C1 segment of cervical spinal cord (tissue), 14 donors: Measurements from ENCODE around the gene ABCD3.

Experiments
- DNase-seq, 14 donors: peaks; one replicate each; lab custom pipeline; 2025; lab: John Stamatoyannopoulos, UW

ABCD3 gene

DNA sequence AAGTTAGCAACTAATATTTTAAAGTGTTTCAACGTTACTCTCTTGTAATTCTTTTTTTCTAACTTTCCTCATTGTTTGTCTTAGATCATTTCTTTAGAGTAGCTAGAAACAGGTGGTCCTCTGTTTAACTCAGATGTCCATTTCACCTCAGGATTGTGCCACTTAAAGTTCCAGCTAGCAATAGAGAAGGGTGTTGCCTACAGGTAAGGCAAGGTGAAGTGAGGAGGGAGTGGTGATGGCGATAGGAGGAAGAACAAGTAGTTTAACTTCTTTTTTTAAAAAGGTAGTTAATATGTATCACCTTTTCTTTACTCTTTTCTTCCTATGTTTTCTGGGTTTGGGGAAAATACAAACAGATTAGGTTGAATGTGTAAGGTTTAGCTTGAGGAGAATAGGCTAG, 44.4 kb downstream of the ABCD3 start:
- DNase-seq: no peak

DNA sequence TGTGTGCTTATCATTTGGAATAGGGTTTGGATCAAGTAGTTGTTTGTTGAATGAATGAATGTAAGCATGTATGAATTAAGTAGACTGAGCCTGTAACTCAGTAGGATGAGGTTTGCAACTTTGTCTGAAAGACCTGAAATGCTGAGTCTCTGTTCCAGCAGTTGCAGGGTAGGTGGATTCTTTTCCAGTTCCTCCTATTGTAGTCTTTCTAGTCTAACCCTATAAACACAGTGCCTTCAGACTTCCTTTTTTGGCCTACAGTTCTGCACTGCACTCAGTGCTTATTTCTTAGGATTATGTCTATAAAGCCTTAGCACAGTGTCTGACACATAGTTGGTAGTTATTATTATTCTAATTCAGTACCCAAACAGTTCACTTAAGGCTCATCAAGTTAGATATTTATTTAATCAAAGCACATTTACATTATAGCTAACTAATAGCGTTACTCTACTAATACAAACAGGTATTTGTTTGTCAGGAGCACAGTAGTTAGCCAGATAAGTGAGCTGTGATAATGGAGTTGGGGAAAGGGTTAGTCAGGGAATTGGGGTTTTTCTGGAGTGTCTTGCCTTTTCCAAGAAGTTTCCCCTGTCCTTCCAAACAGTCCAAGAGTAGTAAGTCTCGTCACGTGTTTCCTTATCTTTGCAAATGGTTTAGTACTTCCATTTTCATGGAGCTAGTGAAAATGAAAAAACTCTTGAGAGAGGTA, 45.0 kb downstream of the ABCD3 start:
- no peak for DNase-seq

DNA sequence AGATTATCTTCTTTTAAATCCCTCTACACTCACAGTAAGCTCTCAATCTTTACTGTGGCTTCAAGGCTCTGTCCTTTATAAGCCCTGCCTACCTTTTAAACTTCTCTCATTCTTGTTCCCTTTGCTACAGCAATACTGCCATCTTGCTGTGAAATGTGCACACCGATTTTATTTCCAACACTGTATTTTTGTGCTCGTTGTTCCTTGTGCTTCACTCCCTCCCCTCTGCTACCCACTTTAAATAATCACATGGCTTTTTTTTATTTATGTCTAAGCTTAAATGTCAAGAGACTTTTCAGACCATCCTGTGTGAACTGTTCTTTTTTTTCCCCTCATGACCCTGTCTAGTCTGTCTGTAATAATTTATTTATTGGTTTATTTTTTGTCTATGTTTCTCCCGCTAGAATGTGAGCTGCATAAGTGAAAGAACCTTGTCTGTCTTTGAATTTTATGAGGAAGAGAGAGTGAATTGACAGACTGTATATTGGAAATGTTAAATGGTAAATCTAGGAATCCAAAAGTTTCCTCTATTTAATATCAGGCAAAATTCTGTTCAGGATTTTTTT, 45.7 kb downstream of the ABCD3 start:
- no peak for DNase-seq

- no peak for DNase-seq
These were observed 50.5 kb downstream of the ABCD3 start for GRCh38 chr1:94468708-94469107.

DNA sequence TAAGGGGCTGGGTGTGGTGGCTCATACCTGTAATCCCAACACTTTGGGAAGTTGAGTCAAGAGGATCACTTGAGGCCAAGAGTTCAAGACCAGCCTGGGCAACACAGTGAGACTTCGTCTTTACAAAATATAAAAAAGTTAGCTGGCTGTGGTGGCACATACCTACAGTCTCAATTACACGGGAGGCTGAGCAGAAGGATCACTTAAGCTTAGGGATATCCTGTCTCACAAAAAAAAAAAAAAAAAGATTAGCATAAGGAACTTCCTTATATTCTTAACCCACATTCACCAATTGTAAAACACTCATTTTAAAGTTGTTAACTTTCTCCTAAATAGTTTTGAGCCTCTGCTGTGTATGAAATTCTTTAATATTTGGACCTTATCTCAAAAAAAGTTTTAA, 53.1 kb downstream of the ABCD3 start:
- no peak for DNase-seq

GRCh38 chr1:94475232-94475631, 57.0 kb downstream of the ABCD3 start:
- DNase-seq: no peak

DNA sequence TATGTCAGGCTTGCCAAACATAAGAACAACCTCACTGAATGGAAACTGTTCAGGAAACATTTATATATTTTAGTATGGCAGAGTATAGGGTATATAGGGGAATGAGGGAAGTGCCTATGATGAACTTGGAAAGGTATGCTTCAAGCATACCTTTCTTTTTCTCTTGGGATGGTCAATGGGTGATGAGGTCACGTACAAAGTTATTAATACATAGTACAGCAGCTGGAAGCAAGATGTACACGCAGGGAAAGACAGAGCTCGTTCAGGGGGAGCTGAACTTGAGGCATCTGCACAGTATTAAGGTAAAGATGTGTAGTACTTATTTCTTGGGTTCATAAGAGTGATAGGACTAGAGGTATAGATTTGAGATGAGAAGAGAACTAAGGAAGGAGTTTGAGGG, 61.5 kb downstream of the ABCD3 start:
- DNase-seq: no peak

DNA sequence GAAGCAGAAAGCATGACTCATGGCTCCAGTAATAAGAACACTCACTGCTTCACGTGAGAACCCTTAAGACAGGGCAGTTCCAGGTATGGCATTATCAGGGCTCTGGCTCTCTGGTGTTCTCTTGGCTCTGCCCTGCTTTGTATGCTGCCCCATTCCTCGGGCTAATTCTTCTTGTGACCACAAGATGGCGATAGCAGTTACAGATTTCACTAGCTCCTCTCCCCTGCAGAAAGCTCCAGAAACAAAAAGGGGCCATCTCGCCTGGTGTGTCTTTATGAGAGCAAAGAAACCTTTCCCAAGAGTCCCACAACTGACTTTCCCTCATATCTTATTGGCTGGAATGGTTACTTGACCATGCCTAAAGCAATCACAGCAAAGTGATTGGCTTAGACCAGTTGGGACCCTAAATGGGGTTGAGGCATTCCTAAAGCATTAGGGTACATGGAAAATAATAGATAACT, 63.3 kb downstream of the ABCD3 start:
- DNase-seq: peak in 12 of 14 donors; percentile 1 to 64 (median 34)

GRCh38 chr1:94486990-94487389, 68.8 kb downstream of the ABCD3 start:
- DNase-seq: no peak

GRCh38 chr1:94490556-94490955, 72.4 kb downstream of the ABCD3 start:
- DNase-seq: no peak

DNA sequence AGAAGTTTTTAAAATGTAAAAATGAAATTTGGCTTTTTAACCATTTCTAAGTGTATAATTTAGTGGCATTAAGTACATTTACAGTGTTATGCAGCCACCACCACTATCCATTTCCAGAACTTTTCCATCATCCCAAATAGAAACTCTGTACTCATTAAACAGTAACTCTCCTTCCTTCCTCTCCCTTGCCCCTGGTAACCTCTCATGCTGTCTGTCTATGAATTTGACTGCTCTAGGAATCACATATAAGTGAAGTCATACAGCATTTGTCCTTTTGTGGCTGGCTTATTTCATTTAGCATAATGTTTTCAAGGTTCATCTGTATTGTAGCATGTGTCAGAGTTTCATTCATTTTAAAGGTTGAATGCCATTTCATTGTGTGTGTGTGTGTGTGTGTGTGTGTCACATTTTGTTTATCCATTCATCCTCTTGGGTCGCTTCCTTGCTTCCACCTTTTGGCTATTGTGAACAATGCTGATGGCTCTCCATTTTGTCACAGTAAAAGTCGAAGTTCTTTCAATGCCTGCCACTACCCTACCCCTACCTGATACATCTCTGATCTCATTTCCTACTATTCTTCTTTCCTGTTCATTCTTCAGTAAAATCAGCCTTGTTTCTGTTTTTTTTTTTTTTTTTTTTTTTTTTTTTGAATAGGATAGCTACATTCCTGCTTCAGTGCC, 78.0 kb downstream of the ABCD3 start:
- DNase-seq: no peak

GRCh38 chr1:94501426-94501825, 83.2 kb downstream of the ABCD3 start:
- DNase-seq: no peak

GRCh38 chr1:94501935-94502334, 83.7 kb downstream of the ABCD3 start:
- DNase-seq: peak in 1 of 14 donors; percentile 30

GRCh38 chr1:94503153-94503552, 85.0 kb downstream of the ABCD3 start:
- no peak for DNase-seq

DNA sequence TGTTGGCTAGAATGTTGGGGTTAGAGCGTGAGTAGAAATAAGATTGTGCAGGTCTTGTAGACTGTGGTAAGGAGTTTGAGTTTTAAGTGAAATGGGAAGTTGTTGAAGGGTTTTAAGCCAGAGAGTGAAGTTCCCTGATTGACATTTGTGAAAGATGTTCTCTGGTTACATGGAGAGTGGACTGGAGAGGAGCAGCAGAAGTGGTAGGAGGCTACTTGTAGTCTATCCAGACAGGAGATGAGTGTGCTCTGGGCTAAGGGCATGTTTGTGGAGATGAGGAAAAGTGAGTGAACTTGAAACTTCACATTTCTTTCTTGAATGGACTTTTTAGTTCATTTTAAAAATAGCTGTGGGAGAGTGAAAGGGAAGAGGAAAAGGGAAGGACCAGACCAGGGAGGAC, 86.4 kb downstream of the ABCD3 start:
- no peak for DNase-seq

GRCh38 chr1:94512816-94513215, 94.6 kb downstream of the ABCD3 start:
- DNase-seq: no peak

GRCh38 chr1:94514095-94514727, 96.0 kb downstream of the ABCD3 start:
- peak in 1 of 14 donors; percentile 11 for DNase-seq

- DNase-seq: no peak
These were observed 97.2 kb downstream of the ABCD3 start for GRCh38 chr1:94515296-94515947.

- DNase-seq: no peak
These were observed 101.2 kb downstream of the ABCD3 start for GRCh38 chr1:94519351-94519750.

GRCh38 chr1:94522304-94522703, 104.1 kb downstream of the ABCD3 start:
- peak in 1 of 14 donors; percentile 9 for DNase-seq

DNA sequence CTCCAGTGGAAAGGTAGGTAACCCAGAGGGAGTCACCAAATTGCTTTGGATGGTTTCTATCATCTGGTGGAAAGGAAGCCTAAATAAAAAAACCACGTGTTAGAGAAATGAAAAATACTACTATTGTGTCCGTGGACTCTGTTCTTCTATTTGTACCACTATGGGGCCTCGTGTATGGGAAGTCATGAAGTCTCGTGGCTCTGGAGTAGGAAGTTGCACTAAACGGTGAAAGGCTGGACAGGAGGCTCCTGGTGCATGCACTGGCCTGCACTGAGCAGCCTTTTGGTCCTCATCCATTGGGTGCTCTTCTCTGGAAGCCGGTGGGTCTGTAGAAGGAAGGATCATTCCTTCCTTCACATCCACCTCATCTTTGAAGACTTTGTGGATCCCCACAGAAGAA, 106.3 kb downstream of the ABCD3 start:
- no peak for DNase-seq
